Stimulated activated CD4-positive, alpha-beta T cell treated with anti-CD3 and anti-CD28 coated beads, Interleukin-15, amount 100 ng/mL, for 24 hours (primary cell): Measurements from ENCODE around the gene ACOX1.

ENCODE experiments used
- DNase-seq: peaks from one replicate; pipeline ENCODE4 v3.0.0-alpha.2; 2020

The ACOX1 gene

DNA sequence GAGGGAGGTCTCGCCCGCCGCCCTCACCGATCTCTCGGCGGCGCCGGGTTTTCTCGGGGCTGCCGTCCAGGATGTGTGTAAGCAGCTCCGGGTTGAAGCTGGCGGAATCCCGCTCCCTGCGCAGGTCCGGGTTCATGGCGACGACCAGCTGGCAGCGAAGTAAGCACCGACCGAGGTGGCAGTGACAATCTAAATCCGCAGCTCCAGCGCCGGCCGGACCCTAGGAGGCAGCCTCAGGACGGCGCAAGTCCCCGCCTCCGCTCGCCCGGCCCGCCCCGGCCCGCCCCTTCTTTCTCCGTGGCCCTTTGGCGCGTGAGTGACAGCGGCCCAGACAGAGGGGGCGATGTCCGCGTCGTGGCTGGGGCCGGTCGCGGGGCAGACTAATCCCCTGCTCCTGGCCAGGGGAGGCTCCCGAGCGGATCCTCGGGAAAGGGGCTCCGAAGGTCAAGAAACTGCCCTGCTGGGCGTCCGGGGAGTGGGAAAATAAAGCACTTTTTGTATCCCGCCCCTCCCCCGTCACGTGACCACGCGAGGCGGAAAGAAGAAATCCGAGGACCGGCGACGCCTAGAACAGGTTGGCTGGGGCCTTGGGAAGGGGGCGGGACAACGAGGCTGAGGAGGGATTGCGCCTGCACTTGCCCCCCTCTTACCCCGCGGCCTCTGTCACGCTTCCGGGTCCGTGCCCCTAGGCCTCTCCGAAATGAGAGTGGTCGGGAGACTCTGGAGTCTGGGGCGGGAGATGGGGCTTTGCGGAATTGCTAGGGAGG lies at the start of gene ACOX1, which contains the start of gene TEN1:
Gene ACOX1 (minus strand): TSS at position 229 of the 767 bp plus-strand sequence. CDS start 93 bp downstream, at position 136.
Gene TEN1 (plus strand): TSS at position 303 of the 767 bp plus-strand sequence. CDS start 6,953 bp downstream, outside the sequence.
- DNase-seq, result peak; percentile 99

DNA sequence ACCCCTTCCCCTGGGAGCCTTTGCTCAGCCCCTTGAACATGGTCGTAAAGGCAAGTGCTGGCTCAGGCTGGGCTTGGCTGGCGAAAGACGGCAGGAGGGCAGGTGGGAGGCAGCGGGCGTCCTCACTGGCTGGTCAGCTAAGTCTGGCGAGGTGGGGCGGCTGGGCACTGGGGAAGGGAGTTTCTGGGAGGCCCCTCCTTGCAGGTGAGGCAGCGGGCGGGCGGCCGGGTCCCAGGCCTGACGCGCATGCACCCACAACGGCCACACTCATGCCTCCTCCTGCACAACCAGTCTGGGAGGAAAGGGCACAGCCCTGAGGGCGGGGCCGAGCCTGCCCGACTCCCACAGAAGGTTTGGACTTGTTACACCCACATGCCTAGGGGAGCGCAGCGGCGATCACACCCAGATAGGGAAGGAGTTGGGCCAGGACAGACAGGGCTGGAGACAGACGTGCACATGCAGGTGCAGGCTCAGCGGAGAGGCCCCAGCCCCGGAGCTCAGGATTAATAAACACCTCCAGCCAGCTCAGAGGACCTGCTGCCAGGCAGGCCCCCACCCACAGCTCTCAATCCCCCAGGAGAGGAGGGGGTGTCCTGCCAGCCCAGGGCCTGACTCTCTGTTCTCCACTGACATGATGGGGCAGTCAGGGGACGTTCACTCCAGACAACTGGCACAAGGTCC lies 48.3 kb upstream of the ACOX1 start, which contains the start of gene EVPL:
Gene EVPL (minus strand): TSS at position 148 of the 681 bp plus-strand sequence. CDS start 108 bp downstream, at position 40.
- DNase-seq, result no peak

DNA sequence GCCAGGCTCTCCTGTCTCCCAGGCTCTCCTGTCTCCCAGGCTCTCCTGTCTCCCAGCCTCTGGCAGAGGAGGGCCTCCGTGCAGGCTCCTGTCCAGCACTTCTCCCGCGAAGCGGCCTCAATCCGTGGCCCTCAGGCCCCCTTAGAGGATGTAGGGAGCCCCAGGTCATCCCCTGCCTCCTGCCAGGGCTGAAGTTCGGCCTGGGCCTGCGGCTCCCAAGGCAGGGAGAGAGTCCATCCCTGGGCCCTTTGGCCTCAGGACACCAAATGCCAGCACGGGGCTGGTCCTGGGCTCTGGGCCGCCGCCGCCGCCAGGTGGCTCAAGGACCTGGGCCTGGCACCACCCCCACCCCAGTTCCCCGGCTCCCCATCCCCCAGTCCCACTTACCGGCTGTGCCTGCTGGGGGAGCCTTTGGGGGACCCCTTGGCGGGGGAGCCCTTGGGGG lies 47.8 kb upstream of the ACOX1 start:
- no peak for DNase-seq

DNA sequence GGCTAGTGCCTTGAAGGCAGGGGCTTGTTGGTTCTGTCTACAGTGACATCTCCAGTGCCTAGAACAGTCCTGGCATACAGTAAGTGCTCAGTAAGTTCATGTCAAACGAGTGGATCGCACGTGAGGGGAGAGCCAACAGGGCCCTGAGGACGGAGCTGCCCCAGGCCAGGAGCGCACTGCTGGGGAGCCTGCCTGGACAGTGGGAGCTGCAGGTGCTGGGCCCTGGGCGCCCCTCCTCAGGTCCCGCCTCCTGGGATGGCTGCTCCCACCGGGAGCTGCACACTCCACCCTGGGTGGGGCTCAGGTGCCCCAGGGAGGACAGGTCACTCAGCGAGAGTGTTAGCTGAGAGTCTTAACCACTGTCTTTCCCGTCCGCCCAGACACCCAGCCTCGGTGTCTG lies 46.3 kb upstream of the ACOX1 start:
- no peak for DNase-seq

DNA sequence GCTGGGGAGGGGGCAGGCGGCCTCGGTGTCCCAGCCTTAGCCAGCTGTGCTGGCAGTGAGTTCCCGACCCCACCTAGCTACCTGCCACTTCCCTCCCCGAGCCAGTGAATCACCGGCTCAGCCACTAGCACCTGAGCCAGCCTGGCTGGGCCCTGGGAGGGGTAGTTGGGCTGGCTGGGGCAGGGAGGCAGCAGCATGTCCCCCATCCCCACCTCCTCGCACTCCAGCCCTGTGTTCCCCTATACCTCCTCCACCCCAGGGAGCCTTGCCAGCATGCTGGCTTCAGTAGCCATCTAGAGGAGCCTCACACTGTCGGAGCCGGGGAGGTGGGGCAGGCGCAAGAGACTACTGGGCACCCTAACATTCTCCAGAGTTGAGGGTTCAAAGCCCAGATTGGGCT lies 45.4 kb upstream of the ACOX1 start:
- DNase-seq, result no peak

DNA sequence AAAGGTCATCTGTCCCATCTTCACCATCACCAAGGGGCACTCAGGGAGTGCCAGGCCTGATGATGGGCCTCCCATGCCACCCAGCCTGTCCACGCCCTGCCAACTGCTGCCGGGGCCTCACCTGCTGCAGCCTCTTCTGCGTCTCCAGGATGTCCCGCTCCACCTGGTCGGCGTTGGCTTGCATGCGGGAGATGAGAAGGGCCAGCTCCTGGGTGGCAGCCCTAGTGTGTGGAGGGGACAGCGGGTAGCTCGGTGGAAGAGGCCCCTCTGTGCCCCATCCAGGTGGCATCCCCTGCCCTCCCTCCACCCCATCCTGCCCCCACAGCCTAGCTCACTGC lies 44.9 kb upstream of the ACOX1 start:
- no peak for DNase-seq

DNA sequence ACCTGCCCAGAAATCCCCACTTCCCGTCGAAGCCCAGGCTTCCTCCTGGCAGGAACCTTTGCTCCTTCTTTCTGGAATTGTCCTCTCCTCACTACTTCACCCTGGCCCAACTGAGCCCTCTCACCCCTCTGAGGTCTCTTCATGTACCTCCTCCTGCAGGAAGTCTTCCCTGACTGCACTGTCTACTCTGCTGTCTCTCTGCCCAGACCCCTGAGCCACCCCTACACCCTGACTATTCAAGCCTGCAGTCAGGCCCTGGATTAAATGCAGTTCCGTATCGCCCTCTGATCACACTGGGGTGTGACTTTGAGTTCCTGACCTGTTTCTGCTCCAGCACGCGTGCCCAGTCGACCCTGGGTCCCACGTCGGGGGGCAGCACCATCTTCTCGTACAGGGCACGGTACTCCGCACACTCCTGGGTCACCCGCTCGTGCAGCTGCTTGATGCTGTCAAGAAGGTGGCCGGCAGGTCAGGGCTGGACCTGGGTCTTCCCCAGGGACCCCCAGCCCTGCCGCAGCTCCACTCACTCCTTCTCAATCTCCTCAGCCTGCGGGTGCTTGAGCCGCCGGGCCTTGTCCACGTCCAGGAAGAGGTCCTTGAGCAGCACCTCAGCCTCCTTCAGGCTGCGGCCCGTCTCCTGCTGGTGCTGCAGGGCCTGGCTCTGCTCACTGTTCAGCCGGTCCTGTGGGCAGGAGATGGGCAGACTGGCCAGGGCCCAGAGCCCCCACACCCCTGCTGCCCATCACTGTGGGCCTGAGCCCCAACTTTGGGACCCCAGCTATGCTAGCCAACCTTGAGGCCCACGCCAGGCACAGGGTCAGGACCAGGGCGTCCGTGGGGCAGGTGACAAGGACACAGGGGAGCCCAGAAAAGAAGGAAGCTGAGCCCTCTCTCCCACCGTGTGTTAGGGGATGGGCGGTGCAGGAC lies 44.3 kb upstream of the ACOX1 start:
- DNase-seq, result no peak

DNA sequence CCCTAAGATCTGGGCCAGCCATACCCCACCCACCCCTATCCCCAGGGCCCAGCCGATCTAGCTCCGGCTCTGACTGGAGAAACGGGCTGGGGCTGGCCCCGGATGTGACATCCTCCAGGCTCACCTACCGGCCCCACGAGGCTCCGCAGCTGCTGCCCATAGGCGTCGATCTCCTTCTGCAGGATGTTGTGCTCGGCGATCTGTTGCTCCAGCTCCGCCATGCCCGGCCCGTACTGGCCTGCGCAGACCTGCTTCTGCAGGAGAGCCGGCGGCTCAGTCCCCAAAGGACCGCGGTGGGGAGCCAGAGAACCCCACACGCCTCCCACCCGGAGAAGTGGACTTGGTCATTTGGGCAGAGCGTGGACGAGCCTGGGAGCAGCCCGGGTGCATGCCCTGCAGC lies 43.3 kb upstream of the ACOX1 start:
- no peak for DNase-seq

DNA sequence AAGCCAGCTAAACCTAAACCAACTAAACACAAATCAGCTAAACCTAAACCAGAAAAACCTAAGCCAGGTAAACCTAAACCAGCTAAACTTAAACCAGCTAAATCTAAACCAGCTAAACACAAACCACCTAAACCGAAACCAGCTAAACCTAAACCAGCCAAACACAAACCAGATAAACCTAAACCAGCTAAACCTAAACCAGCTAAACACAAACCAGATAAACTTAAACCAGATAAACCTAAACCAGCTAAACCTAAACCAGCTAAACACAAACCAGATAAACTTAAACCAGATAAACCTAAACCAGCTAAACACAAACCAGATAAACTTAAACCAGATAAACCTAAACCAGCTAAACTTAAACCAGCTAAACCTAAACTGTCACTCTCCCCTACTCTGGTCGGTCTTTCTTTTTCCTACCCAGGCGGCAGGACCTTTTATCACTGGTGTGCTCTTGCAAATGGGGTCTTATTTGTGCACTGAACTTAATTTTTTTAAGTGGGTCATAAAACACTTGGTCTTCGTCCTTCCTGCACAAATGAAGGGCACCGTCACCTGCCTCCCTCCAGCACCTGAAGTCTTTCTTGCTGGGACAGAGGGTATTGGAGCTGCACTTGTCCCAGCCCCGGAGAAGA lies 41.0 kb upstream of the ACOX1 start:
- no peak for DNase-seq

DNA sequence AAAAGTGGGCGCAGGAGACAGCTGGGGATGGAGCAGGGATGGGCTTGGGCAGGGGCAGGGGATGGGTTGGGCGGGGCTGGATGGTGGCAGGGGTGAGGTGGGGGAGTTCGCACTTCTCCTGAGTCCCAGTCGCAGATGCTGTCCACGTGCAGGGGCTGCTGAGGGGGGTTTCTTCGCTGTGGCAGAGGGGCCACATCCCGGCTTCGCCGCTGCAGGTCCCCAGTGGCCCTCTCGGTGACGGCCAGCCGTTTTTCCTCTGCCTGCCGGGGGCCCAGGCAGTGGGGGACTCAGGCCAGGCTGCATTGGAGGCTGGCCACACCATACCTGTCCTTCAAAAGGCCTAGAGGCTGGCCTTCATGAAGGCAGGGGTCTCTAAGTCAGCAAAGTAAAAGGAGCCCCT lies 39.8 kb upstream of the ACOX1 start:
- no peak for DNase-seq

DNA sequence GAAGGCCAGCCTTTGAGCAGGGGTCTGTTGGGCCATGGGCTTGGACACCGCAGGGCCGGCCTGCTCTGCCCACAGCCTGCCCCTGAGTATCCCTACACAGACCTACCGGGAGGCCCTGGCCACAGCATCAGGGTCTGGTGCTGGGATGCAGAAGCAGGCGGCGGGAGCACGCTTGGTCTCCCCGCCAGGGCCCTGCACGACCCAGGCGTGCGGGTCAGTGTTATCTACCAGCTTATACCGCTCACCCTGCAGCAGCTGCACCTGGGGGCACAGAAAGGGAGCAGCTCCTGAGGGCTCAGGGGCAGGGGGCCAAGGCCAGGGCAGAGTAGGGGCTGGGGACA lies 39.3 kb upstream of the ACOX1 start:
- DNase-seq, result no peak

DNA sequence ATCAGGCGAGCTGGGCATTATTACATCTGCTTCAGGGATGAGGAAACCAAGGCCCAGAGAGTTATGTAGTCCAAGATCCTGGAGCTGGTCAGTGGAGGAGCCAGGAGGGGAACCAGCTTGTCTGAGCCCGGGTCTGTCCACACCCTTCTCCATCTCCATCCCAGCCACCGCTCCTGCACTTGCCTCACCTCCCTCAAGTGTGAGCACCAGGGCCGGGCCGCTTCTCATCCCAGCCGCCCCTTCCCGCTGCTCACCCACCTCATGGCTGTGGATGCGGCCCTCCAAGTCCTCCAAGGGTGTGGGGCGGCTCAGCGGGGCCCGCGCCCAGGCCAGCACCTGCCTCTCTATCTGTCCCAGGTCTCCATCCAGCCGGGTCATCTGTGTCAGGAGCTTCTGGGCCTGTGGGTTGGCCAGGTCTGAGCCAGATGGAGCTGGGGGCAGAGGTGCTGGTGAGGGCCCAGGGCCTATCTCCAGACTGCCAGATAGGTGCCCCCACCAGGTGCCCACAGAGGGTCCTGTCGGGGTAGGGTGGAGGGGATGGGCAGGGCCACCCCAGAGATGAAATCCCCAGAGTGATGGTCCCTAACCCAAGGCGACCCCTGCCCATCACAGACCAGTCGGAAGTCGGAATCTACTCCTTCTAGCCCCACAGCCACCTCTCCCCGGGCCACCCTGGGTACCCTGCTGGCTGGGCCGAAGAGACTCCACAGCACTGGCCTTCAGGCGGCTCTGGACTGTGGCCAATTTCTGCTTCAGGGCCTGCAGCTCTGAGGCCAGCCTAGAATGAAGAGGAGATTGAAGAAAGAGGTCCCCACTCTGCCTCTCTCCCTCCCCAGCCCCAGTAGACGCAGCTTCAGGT lies 38.7 kb upstream of the ACOX1 start:
- DNase-seq, result no peak

DNA sequence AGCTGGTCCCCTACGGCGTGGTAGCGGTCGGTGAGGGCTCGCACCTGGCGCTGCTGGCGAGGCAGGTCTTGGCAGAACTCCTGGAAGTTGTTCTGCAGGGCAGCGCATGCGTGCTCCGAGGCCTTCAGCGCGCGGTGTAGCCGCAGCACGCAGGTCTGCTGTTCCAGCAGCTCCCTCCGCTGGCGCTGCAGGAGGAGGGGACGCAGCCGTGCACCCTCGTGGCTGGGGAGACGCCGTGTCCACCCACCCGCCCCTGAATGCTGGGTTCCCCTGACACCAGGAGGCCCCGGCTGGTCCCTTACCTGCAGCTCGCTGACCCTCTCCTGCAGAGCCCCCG lies 35.9 kb upstream of the ACOX1 start:
- no peak for DNase-seq

DNA sequence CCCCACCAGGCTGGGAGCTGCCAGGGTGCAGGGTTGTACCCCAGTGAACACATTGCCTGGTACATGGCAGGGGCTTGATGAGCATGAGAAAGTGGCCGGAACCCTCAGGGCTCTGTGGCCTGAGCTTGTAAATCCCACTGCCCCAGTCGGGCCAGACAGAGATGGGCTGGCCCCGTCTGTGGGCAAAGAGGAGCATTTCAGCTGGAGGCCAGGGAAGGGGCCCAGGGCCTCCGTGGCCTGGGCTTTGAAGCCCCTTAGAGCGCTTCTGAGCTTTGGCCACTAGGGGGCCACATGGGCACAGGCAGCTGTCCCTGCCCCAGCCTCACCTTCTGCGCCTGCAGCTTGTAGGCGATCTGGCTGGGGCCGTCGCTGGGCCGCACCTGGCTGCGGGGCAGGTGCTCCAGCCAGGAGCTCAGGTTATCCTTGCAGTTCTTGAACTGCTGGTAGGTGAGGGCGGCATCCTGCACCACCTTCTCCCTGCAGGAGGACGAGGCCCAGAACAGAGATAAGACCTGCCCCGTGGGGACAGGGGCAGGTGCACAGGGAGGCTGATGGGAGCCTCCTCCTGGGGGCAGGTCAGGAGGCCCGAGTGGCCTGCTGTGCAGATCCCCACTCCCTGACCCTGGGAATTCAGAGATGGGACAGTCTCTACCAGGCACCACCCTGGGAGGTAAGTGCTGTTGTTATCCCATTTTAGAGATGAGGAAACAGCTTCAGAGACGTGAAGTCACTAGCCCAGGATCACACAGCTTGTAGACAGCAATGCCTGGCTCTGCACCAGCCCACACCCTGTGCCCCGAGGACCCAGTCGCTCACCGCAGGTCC lies 35.3 kb upstream of the ACOX1 start:
- peak; percentile 87 for DNase-seq

DNA sequence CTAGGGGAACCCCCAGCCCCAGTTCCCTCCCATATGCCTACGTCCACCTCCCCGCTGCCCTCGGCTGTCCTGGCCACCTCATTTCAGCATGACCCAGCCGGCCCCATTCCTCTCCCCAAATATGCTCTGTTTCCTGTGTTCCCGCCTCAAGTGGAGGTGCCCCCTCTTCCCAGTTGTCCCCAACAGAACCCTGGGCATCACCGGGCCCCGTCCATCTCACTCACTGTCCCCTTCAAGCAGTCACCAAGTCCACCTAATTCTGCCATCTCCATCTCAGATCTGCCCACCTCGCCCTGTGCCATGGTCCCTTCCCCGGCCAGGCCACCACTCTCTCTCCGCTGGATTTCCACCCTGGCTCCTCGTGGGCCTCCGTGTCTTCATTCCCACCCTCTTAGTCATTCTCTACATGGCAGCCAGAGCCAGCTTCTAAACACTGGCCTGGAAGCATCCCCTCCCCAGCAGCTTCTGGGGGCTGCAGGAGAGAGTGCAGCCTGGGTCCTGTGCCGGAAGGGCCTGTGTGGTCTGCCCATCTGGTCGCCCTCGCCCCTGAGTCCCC lies 34.5 kb upstream of the ACOX1 start:
- no peak for DNase-seq

DNA sequence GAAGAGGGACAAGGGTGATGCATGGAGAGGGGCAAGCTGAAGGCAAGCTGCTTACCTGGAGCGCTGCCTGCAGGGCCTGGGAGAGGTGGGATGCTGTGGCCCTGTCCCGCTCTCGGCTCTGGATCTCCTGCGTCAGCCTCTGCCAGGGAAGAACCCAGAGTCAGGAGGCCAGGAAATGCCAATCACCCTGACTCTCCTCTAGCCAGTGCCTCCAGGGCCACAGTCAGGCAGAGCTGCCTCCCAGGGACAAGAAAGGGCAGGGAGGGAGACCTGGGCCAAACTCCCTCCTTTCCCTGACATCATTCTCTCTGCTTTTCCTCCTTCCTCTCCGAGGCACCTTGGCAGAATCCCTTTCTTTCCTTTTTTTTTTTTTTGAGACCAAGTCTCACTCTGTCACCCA lies 33.0 kb upstream of the ACOX1 start:
- DNase-seq, result no peak

DNA sequence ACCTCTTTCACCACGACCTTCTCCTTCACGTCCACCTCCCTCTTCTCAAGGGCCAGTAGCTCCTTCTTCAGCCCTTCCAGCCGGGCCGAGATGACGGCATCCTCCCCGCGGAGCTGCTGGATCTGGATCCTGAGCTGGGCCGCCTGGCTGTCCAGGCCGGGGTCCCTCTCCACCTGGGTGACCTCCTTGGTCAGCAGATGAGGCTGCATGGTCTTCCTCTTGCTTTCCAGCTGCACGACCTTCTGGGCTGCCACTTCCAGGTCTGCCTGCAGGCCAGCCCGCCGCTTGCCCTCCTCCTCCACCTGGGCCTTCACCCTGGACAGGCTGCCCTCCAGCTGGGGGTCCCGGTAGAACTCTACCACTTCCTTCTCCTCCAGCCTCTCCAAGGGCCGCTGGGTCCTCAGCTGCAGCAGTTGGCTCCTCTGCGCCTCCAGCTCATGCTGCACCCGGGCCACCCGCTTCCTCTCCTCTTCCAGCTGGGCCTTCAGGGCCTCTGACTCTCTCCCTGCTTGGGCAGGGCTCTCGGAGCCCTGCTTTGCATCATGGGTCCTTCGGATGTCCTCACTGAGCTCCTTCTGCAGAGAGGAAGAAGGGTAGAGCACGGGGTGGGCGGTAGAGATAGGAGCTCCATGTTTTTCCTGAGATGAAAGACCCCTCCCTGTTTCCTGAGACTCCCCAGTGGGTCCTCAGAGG lies 31.1 kb upstream of the ACOX1 start:
- DNase-seq, result no peak

DNA sequence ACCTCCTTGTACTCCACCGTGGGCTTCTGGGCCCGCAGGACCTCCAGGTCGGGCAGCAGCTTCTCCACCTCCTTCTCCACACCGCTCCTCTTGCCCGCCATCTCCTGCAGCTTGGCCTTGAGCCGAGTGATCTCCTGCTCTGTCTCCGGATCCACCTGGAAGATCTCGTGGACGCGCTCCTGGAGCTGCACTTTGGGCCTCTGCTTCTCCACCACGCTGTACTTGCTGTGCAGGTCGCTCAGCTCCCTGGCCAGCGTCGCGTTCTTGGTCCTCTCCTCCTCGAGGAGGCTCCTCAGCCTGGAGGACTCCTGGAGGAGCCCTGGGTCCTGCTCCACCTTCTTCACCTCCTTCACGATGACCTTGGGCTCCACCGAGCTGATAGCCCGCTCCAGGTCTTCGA lies 30.5 kb upstream of the ACOX1 start:
- no peak for DNase-seq

DNA sequence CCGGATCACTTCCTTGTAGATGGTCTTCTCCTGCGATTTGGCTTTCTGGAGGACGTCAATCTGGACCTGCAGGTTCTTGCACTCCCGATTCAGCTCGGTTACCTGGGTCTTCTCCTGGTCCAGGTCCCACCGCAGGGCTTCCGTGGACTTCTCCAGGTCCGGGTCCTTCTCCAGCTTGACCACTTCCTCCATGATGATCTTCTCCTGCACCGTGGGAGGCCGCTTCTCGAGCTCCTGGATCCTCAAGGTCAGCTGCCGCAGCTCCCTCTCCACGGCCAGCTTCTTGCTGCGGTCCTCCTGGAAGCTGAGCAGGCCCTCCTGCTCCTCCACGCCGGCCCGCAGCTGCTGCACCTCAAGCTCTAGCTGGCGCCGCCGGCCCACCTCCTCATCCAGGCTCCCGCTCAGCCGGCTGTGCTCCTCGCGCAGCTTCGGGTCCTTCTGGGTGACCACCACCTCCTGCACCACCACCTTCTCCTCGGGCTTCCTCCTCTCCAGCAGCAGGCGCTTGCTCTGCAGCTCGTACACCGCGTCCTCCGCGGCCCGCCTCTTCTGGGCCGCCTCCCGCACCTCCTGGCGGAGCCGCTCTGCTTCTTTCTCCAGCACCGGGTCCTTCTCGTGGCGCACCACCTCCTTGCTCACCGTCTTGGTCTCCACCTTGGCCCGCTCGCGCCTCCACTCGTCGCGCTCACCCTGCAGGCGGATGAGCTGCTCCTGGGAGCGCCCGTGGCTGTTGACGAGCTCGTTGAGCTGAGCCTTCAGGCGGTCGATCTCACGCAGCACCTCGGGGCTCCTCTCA lies 29.9 kb upstream of the ACOX1 start:
- DNase-seq, result no peak
